GM23338 (cell line): ENCODE results near the gene SORBS2. TPM values are rescaled to one million over a fixed set of nuclear protein-coding genes. Genes with fewer than 3 reads are reported as not detected.
A peak's percentile ranks its signal among the peaks of the same experiment; 100 is the strongest.

Source experiments
- ATAC-seq: fragments of 200-7000 bp; cut with Tn5 transposase; 3 replicates; pipeline ENCODE4 v1.9.1; 2020
- DNase-seq: peaks from one replicate; pipeline ENCODE4 v3.0.0-alpha.2; 2015; ENCODE audit warnings: low spot score
- H2AFZ ChIP-seq: fragments of 200-600 bp; sonication (generic); 2 replicates; pipeline ENCODE4 v1.8.0; 2016; ENCODE audit warnings: antibody characterized with exemption, mild to moderate bottlenecking, moderate library complexity
- H3F3A ChIP-seq: fragments of 200-600 bp; sonication (generic); replicated peaks from 2 replicates; pipeline ENCODE4 v1.8.0; 2017; ENCODE audit warnings: antibody characterized with exemption, mixed run types, low read depth
- H3K27ac ChIP-seq: fragments of 200-600 bp; sonication (generic); 2 replicates; pipeline ENCODE4 v1.6.1; 2016; ENCODE audit warnings: low read depth
- H3K27me3 ChIP-seq: fragments of 200-600 bp; sonication (generic); 2 replicates; pipeline ENCODE4 v1.8.0; 2016; ENCODE audit warnings: mild to moderate bottlenecking, mixed run types, moderate library complexity; ENCODE audit not compliant: insufficient read depth
- H3K36me3 ChIP-seq: fragments of 200-600 bp; sonication (generic); 2 replicates; pipeline ENCODE4 v1.8.0; 2016; ENCODE audit warnings: mild to moderate bottlenecking; ENCODE audit not compliant: insufficient read depth
- H3K4me1 ChIP-seq: fragments of 200-600 bp; sonication (generic); 2 replicates; pipeline ENCODE4 v1.8.0; 2016; ENCODE audit warnings: mild to moderate bottlenecking, moderate library complexity; ENCODE audit not compliant: insufficient read depth
- H3K4me2 ChIP-seq: fragments of 200-600 bp; sonication (generic); 2 replicates; pipeline ENCODE4 v1.7.1; 2017; ENCODE audit warnings: mixed run types
- H3K4me3 ChIP-seq: fragments of 200-600 bp; sonication (generic); 2 replicates; pipeline ENCODE4 v1.6.1; 2016; ENCODE audit warnings: mixed run types
- H3K79me2 ChIP-seq: fragments of 200-600 bp; sonication (generic); replicated peaks from 2 replicates; pipeline ENCODE4 v1.8.0; 2017; ENCODE audit warnings: mild to moderate bottlenecking; ENCODE audit not compliant: insufficient read depth
- H3K9me2 ChIP-seq: fragments of 200-600 bp; sonication (generic); 2 replicates; pipeline ENCODE4 v1.8.0; 2017; ENCODE audit not compliant: insufficient read depth
- H4K20me1 ChIP-seq: fragments of 200-600 bp; sonication (generic); replicated peaks from 2 replicates; pipeline ENCODE4 v1.8.0; 2017; ENCODE audit warnings: mild to moderate bottlenecking; ENCODE audit not compliant: insufficient read depth
- H3K27ac Mint-ChIP-seq: 2 replicates; pipeline ENCODE4 v1.8.0; 2020; ENCODE audit warnings: inconsistent platforms, mild to moderate bottlenecking, moderate library complexity, mixed read lengths
- H3K27me3 Mint-ChIP-seq: 3 replicates; pipeline ENCODE4 v1.8.0; 2022; ENCODE audit warnings: low read depth, mild to moderate bottlenecking, moderate library complexity, mixed read lengths, inconsistent platforms; ENCODE audit not compliant: insufficient read depth, poor library complexity
- H3K36me3 Mint-ChIP-seq: 3 replicates; pipeline ENCODE4 v1.8.0; 2021; ENCODE audit warnings: low read depth, mild to moderate bottlenecking, inconsistent platforms, moderate library complexity, mixed read lengths
- H3K4me1 Mint-ChIP-seq: 3 replicates; pipeline ENCODE4 v1.8.0; 2020; ENCODE audit warnings: mild to moderate bottlenecking, inconsistent platforms, mixed read lengths
- H3K4me3 Mint-ChIP-seq: 3 replicates; pipeline ENCODE4 v1.8.0; 2021; ENCODE audit warnings: moderate library complexity, mild to moderate bottlenecking, inconsistent platforms, mixed read lengths
- H3K9me3 Mint-ChIP-seq: 3 replicates; pipeline ENCODE4 v1.8.0; 2020; ENCODE audit warnings: moderate library complexity, mild to moderate bottlenecking, inconsistent platforms, mixed read lengths
- CREB1 ChIP-seq: fragments of 250-450 bp; sonication (Bioruptor Pico); IDR thresholded peaks from 2 replicates; pipeline ENCODE4 v1.5.0; 2020; ENCODE audit warnings: low read depth, mild to moderate bottlenecking, moderate library complexity
- EZH2 ChIP-seq: fragments of 200-600 bp; sonication (generic); IDR thresholded peaks from one replicate; pipeline ENCODE4 v1.8.0; 2017; ENCODE audit warnings: antibody characterized with exemption, mild to moderate bottlenecking, low read depth; ENCODE audit not compliant: unreplicated experiment
- EZH2phosphoT487 ChIP-seq: fragments of 200-600 bp; sonication (generic); IDR thresholded peaks from one replicate; pipeline ENCODE4 v1.8.1; 2018; ENCODE audit warnings: antibody characterized with exemption; ENCODE audit not compliant: unreplicated experiment
- JUNB ChIP-seq: IDR thresholded peaks from one replicate; pipeline ENCODE4 v1.6.1; 2016; ENCODE audit warnings: antibody characterized with exemption; ENCODE audit not compliant: unreplicated experiment
- NANOG ChIP-seq: IDR thresholded peaks from 2 replicates; pipeline ENCODE4 v1.6.1; 2016; ENCODE audit warnings: antibody characterized with exemption, borderline replicate concordance
- POLR2AphosphoS5 ChIP-seq: IDR thresholded peaks from 2 replicates; pipeline ENCODE4 v1.6.1; 2016; ENCODE audit warnings: antibody characterized with exemption, low read depth
- STAT1 ChIP-seq: IDR thresholded peaks from one replicate; pipeline ENCODE4 v1.6.1; 2016; ENCODE audit warnings: antibody characterized with exemption; ENCODE audit not compliant: unreplicated experiment
- ZNF114 ChIP-seq: fragments of 250-450 bp; sonication (Bioruptor Pico); IDR thresholded peaks from 2 replicates; pipeline ENCODE4 v1.5.0; 2020; ENCODE audit warnings: mild to moderate bottlenecking, moderate library complexity
- ZNF331 ChIP-seq: fragments of 250-450 bp; sonication (Bioruptor Pico); IDR thresholded peaks from 2 replicates; pipeline ENCODE4 v1.5.0; 2020; ENCODE audit warnings: low read depth, mild to moderate bottlenecking, moderate library complexity
- polyA plus RNA-seq: library from polyadenylated mRNA; unstranded; fragments of >200 nt; fragmentation: Nextera tagmentation; extraction: Ambion mirVana; gene quantifications from 2 replicates; pipeline ENCODE4 v1.2.1, GENCODE V29; 2016
- total RNA-seq: library from RNA; depleted of rRNA; stranded (reverse); fragments of >200 nt; shearing (Covaris generic); gene quantifications from 2 replicates; pipeline ENCODE4 v1.2.3, GENCODE V29; 2014
- TF ChIP-seq, protein P1 (sequence below): fragments of 250-450 bp; sonication (Bioruptor Pico); IDR thresholded peaks from 2 replicates; pipeline ENCODE4 v1.5.0; 2020; ENCODE audit warnings: mild to moderate bottlenecking, moderate library complexity
- TF ChIP-seq, protein P2 (sequence below): IDR thresholded peaks from 2 replicates; pipeline ENCODE4 v1.6.1; 2016; ENCODE audit warnings: antibody characterized with exemption
- TF ChIP-seq, protein P3 (sequence below), 2 experiments: fragments of 200-600 bp in 1 of 2; sonication (generic) in 1 of 2; conservative IDR thresholded peaks; 2 replicates each; pipeline versions ENCODE4 v1.5.1 to v1.6.1; 2016 to 2017; ENCODE audit warnings: antibody characterized with exemption in 2 of 2, low read depth in 2 of 2, mild to moderate bottlenecking in 2 of 2, moderate library complexity in 1 of 2

The SORBS2 gene
- total and polyA plus RNA-seq, 2 experiments from 2014 or later: 17.8 to 27.6 TPM

DNA sequence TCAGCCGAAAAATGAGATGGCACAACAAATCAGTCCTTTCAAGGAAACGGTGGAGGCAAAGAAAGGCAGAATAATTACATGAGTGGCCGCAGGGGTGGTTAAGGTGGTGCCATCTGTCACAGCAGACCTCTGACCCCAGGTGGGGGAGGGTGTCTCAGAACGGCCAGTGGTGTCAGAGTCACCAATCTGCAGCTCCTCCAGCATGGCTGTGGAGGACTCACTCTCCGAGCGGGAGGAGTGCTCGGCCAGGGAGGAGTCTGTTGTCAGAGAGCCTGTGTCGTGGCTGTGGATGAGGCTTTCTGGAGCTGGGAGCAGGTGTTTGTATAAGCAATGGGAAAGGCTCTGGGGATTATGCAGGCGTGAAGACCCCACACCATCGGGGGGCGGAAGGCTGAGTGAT, 146.3 kb downstream of the SORBS2 start:
- no peaks in the 10 kb centered on the region for H3K27me3 ChIP-seq
- H3K27me3 Mint-ChIP-seq: no peaks in the 10 kb centered on the region
- H3K79me2 ChIP-seq: no peaks in the 10 kb centered on the region
- H3K9me3 Mint-ChIP-seq: no peaks in the 10 kb centered on the region
- H3K4me3 Mint-ChIP-seq: no peak overlapping the region
- 0 out of 2 replicates have a peak, but pooled peaks cover 7% of the 10 kb centered on the region for H3K9me2 ChIP-seq
- H4K20me1 ChIP-seq: no peaks in the 10 kb centered on the region
- peaks cover 10% of the 10 kb centered on the region; the same call in 2 of the 3 replicates for H3K4me1 Mint-ChIP-seq
- H3F3A ChIP-seq: 0 out of 2 replicates have a peak, but pooled peaks cover 2% of the 10 kb centered on the region
- H3K4me3 ChIP-seq: no peak overlapping the region
- H3K36me3 Mint-ChIP-seq: peaks cover 22% of the 10 kb centered on the region
- H3K36me3 ChIP-seq: no peaks in the 10 kb centered on the region; the same call in 1 of the 2 replicates
- DNase-seq: no peak
- TF ChIP-seq, protein P1, sequence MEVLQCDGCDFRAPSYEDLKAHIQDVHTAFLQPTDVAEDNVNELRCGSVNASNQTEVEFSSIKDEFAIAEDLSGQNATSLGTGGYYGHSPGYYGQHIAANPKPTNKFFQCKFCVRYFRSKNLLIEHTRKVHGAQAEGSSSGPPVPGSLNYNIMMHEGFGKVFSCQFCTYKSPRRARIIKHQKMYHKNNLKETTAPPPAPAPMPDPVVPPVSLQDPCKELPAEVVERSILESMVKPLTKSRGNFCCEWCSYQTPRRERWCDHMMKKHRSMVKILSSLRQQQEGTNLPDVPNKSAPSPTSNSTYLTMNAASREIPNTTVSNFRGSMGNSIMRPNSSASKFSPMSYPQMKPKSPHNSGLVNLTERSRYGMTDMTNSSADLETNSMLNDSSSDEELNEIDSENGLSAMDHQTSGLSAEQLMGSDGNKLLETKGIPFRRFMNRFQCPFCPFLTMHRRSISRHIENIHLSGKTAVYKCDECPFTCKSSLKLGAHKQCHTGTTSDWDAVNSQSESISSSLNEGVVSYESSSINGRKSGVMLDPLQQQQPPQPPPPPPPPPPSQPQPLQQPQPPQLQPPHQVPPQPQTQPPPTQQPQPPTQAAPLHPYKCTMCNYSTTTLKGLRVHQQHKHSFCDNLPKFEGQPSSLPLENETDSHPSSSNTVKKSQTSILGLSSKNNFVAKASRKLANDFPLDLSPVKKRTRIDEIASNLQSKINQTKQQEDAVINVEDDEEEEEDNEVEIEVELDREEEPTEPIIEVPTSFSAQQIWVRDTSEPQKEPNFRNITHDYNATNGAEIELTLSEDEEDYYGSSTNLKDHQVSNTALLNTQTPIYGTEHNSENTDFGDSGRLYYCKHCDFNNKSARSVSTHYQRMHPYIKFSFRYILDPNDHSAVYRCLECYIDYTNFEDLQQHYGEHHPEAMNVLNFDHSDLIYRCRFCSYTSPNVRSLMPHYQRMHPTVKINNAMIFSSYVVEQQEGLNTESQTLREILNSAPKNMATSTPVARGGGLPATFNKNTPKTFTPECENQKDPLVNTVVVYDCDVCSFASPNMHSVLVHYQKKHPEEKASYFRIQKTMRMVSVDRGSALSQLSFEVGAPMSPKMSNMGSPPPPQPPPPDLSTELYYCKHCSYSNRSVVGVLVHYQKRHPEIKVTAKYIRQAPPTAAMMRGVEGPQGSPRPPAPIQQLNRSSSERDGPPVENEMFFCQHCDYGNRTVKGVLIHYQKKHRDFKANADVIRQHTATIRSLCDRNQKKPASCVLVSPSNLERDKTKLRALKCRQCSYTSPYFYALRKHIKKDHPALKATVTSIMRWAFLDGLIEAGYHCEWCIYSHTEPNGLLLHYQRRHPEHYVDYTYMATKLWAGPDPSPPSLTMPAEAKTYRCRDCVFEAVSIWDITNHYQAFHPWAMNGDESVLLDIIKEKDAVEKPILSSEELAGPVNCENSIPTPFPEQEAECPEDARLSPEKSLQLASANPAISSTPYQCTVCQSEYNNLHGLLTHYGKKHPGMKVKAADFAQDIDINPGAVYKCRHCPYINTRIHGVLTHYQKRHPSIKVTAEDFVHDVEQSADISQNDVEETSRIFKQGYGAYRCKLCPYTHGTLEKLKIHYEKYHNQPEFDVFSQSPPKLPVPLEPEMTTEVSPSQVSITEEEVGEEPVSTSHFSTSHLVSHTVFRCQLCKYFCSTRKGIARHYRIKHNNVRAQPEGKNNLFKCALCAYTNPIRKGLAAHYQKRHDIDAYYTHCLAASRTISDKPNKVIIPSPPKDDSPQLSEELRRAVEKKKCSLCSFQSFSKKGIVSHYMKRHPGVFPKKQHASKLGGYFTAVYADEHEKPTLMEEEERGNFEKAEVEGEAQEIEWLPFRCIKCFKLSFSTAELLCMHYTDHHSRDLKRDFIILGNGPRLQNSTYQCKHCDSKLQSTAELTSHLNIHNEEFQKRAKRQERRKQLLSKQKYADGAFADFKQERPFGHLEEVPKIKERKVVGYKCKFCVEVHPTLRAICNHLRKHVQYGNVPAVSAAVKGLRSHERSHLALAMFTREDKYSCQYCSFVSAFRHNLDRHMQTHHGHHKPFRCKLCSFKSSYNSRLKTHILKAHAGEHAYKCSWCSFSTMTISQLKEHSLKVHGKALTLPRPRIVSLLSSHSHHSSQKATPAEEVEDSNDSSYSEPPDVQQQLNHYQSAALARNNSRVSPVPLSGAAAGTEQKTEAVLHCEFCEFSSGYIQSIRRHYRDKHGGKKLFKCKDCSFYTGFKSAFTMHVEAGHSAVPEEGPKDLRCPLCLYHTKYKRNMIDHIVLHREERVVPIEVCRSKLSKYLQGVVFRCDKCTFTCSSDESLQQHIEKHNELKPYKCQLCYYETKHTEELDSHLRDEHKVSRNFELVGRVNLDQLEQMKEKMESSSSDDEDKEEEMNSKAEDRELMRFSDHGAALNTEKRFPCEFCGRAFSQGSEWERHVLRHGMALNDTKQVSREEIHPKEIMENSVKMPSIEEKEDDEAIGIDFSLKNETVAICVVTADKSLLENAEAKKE (CRISPR knock-in tag): no peak
- TF ChIP-seq STAT1: no peak
- 0 out of 2 replicates have a peak, but pooled peaks cover 6% of the 10 kb centered on the region for H3K4me1 ChIP-seq
- no peak overlapping the region for H3K4me2 ChIP-seq
- H3K27ac ChIP-seq: 0 out of 2 replicates have a peak overlapping the region, but pooled peaks have one; percentile 5
- no peak overlapping the region for H2AFZ ChIP-seq
- no peak; the same call in 2 of the 3 replicates for ATAC-seq
- peak overlapping the region; percentile 68 for H3K27ac Mint-ChIP-seq

DNA sequence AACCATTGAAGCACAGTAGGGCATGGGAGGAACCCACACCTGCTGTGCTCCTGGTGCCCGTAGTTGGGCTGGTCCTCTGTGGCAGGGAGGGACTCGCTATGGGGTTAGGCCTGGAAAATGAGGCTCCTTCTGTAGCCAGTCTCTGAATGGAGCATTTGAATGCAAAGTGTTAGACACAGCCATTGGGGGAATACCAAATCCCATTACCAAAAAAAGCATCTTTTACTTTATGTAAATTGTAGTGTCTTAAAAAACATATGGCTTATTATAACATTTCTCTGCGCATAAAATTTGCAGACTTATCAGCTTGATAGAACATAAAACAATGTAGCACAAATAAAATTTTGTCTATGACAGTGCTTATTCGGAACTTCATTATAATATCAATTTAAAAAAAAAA, 147.5 kb downstream of the SORBS2 start:
- Histone ChIP-seq H3K4me1 (0 out of 2 replicates have a peak, but pooled peaks cover 6% of the 10 kb centered on the region), H3K79me2 (no peaks in the 10 kb centered on the region), H3K9me2 (0 out of 2 replicates have a peak, but pooled peaks cover 7% of the 10 kb centered on the region), H2AFZ (no peak overlapping the region), H3K27ac (no peak overlapping the region), H3K27me3 (no peaks in the 10 kb centered on the region), H3F3A (0 out of 2 replicates have a peak, but pooled peaks cover 2% of the 10 kb centered on the region), H4K20me1 (no peaks in the 10 kb centered on the region), H3K4me2 (no peak overlapping the region), H3K36me3 (no peaks in the 10 kb centered on the region; the same call in 1 of the 2 replicates), H3K4me3 (no peak overlapping the region)
- no peaks in the 10 kb centered on the region for H3K9me3 Mint-ChIP-seq
- DNase-seq (no peak), ATAC-seq (no peak)
- H3K27me3 Mint-ChIP-seq: no peaks in the 10 kb centered on the region
- peaks cover 24% of the 10 kb centered on the region for H3K36me3 Mint-ChIP-seq
- H3K4me1 Mint-ChIP-seq: peaks cover 10% of the 10 kb centered on the region; the same call in 2 of the 3 replicates
- H3K4me3 Mint-ChIP-seq: no peak overlapping the region
- H3K27ac Mint-ChIP-seq: no peak overlapping the region
- TF ChIP-seq, protein P2, sequence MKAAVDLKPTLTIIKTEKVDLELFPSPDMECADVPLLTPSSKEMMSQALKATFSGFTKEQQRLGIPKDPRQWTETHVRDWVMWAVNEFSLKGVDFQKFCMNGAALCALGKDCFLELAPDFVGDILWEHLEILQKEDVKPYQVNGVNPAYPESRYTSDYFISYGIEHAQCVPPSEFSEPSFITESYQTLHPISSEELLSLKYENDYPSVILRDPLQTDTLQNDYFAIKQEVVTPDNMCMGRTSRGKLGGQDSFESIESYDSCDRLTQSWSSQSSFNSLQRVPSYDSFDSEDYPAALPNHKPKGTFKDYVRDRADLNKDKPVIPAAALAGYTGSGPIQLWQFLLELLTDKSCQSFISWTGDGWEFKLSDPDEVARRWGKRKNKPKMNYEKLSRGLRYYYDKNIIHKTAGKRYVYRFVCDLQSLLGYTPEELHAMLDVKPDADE: no peak
- no peak for TF ChIP-seq EZH2phosphoT487
- TF ChIP-seq JUNB: no peak
- TF ChIP-seq ZNF331 (CRISPR knock-in tag): no peak
- TF ChIP-seq ZNF114 (CRISPR knock-in tag): no peak
- TF ChIP-seq STAT1: no peak
- TF ChIP-seq POLR2AphosphoS5: no peak
- no peak for TF ChIP-seq EZH2
- no peak for TF ChIP-seq CREB1 (CRISPR knock-in tag)
- TF ChIP-seq, protein P3, sequence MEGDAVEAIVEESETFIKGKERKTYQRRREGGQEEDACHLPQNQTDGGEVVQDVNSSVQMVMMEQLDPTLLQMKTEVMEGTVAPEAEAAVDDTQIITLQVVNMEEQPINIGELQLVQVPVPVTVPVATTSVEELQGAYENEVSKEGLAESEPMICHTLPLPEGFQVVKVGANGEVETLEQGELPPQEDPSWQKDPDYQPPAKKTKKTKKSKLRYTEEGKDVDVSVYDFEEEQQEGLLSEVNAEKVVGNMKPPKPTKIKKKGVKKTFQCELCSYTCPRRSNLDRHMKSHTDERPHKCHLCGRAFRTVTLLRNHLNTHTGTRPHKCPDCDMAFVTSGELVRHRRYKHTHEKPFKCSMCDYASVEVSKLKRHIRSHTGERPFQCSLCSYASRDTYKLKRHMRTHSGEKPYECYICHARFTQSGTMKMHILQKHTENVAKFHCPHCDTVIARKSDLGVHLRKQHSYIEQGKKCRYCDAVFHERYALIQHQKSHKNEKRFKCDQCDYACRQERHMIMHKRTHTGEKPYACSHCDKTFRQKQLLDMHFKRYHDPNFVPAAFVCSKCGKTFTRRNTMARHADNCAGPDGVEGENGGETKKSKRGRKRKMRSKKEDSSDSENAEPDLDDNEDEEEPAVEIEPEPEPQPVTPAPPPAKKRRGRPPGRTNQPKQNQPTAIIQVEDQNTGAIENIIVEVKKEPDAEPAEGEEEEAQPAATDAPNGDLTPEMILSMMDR (conservative IDR thresholded peaks at IDR 0.05; ENCODE audit: low read depth in 2 of 2): no peak
- TF ChIP-seq NANOG: no peak
